Neural crest cell (in vitro differentiated cells): ENCODE results near the gene CELA3A. TPM values are rescaled to one million over a fixed set of nuclear protein-coding genes. Genes with fewer than 3 reads are reported as not detected.

Source experiments
- DNase-seq: peaks from one replicate; pipeline ENCODE4 v3.0.0; 2021; ENCODE audit warnings: low read depth, mixed read lengths, low spot score
- H3K27ac Mint-ChIP-seq: one replicate; pipeline ENCODE4 v1.8.0; 2021; ENCODE audit warnings: mild to moderate bottlenecking, mixed read lengths; ENCODE audit not compliant: unreplicated experiment
- H3K27me3 Mint-ChIP-seq: 2 replicates; pipeline ENCODE4 v1.8.0; 2021; ENCODE audit warnings: low read depth, mild to moderate bottlenecking, mixed read lengths
- H3K36me3 Mint-ChIP-seq: 2 replicates; pipeline ENCODE4 v1.8.0; 2021; ENCODE audit warnings: low read depth, mild to moderate bottlenecking, mixed read lengths
- H3K4me1 Mint-ChIP-seq: 2 replicates; pipeline ENCODE4 v1.8.0; 2021; ENCODE audit warnings: mixed read lengths
- H3K4me3 Mint-ChIP-seq: one replicate; pipeline ENCODE4 v1.8.0; 2021; ENCODE audit warnings: mild to moderate bottlenecking, mixed read lengths
- H3K9me3 Mint-ChIP-seq: 2 replicates; pipeline ENCODE4 v1.8.0; 2021; ENCODE audit warnings: mixed read lengths
- CTCF ChIP-seq: fragments of 200-600 bp; sonication (generic); conservative IDR thresholded peaks from 2 replicates; pipeline ENCODE4 v1.5.0; 2021; ENCODE audit warnings: antibody characterized with exemption, mild to moderate bottlenecking
- total RNA-seq: library from RNA; stranded (reverse); gene quantifications from 2 replicates; pipeline ENCODE4 v1.2.1, GENCODE V29; 2021

Gene CELA3A
- total RNA-seq, 1 donor from 2014 or later: not detected

DNA sequence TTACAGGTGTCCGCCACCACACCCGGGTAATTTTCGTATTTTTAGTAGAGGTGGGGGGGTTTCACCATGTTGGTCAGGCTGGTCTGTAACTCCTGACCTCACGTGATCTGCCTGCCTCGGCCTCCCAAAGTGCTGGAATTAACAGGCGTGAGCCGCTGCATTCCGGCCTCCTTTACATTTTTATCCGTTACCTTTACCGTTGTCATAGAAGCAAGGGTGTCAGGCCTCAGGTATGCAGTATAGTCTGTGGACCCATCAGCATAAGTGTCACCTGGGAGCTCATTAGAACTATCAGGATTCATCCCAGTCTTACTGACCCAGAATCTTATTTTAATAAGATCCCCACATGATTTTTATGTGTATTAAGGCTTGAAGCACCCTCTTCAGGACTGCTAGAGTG lies 56.4 kb downstream of the CELA3A start:
- H3K9me3 Mint-ChIP-seq: no peaks in the 10 kb centered on the region
- peaks cover 41% of the 10 kb centered on the region for H3K4me1 Mint-ChIP-seq
- no peak overlapping the region for H3K27ac Mint-ChIP-seq
- no peak for TF ChIP-seq CTCF
- no peak for DNase-seq
- no peaks in the 10 kb centered on the region for H3K27me3 Mint-ChIP-seq
- no peak overlapping the region for H3K4me3 Mint-ChIP-seq
- peaks cover 6% of the 10 kb centered on the region for H3K36me3 Mint-ChIP-seq

Other genes with a start within 250 kb of the CELA3A start
- 61.8 and 66.0 TPM in 2 replicates for gene USP48, start 218.5 kb upstream of the CELA3A start, total RNA-seq
- 0.40 and 0.55 TPM in 2 replicates for gene LDLRAD2, start 189.4 kb upstream of the CELA3A start, total RNA-seq
- 101 and 103 TPM in 2 replicates for gene HSPG2, start 64.3 kb upstream of the CELA3A start, total RNA-seq
- gene CELA3B, start 24.6 kb upstream of the CELA3A start, total RNA-seq: not detected in 2 replicates
- 192 and 198 TPM in 2 replicates for gene CDC42, start 51.1 kb downstream of the CELA3A start, total RNA-seq
- 0.16 and 0.23 TPM in 2 replicates for gene WNT4, start 141.4 kb downstream of the CELA3A start, total RNA-seq